Uterus (tissue), 4 donors: Measurements from ENCODE around the gene CBLC. TPM values are rescaled to one million over a fixed set of nuclear protein-coding genes. Genes with fewer than 3 reads are reported as not detected.
A peak's percentile ranks its signal among the peaks of the same experiment; 100 is the strongest.

Experiments
- DNase-seq, 2 donors: peaks; one replicate each; pipeline ENCODE4 v3.0.0-alpha.2; 2019 to 2020
- H3K27ac ChIP-seq, 2 donors: fragments of 200-600 bp; sonication (generic); 1 replicate in 1 of 2; 2 replicates in 1 of 2; pipeline ENCODE4 v1.5.1; 2016 to 2018
- H3K27me3 ChIP-seq, 2 donors: fragments of 200-600 bp; sonication (generic); one replicate each; pipeline ENCODE4 v1.5.1; 2018 to 2019; ENCODE audit warnings: control low read depth in 1 of 2
- H3K36me3 ChIP-seq, 2 donors: fragments of 200-600 bp; sonication (generic); one replicate each; pipeline ENCODE4 v1.5.1; 2019; ENCODE audit warnings: control low read depth in 1 of 2
- H3K4me1 ChIP-seq, 2 donors: fragments of 200-600 bp; sonication (generic); one replicate each; pipeline ENCODE4 v1.5.1; 2018 to 2019; ENCODE audit warnings: control low read depth in 1 of 2
- H3K4me3 ChIP-seq, 2 donors: fragments of 200-600 bp; sonication (generic); 1 replicate in 1 of 2; 2 replicates in 1 of 2; pipeline ENCODE4 v1.5.1; 2018 to 2019; ENCODE audit warnings: mild to moderate bottlenecking in 1 of 2
- H3K9me3 ChIP-seq, 2 donors: fragments of 200-600 bp; sonication (generic); one replicate each; pipeline ENCODE4 v1.5.1; 2019; ENCODE audit warnings: control low read depth in 1 of 2
- POLR2A ChIP-seq, 2 donors: fragments of 450-650 bp; IDR thresholded peaks; one replicate each; pipeline ENCODE4 v1.6.1; 2016; ENCODE audit warnings: antibody characterized with exemption in 2 of 2, mild to moderate bottlenecking in 1 of 2, moderate library complexity in 1 of 2
- intact Hi-C: fragments of 100-400 bp; cut with DNase I; formaldehyde crosslinking; loops from one replicate; pipeline ENCODE4 v1.15.1; 2023; ENCODE audit warnings: low total_unique reads
- total RNA-seq, 4 donors: library from RNA; depleted of rRNA in 3 of 4; stranded (reverse); fragments of >200 nt in 3 of 4; gene quantifications; one replicate each; pipeline versions ENCODE4 v1.1.0 to v1.2.4, GENCODE V29; 2014 to 2023
- TF ChIP-seq, protein P1 (sequence below), 4 experiments: fragments of 200-600 bp in 2 of 4; fragments of 450-650 bp in 2 of 4; sonication (generic) in 2 of 4; IDR thresholded peaks; one replicate each; pipeline ENCODE4 v1.5.1; 2016 to 2019; ENCODE audit warnings: antibody characterized with exemption in 4 of 4, mild to moderate bottlenecking in 2 of 4, moderate library complexity in 1 of 4
- donor health status: DM: yes; HTN: yes; CAD: no.

Gene CBLC
- total RNA-seq, 4 donors from 2014 or later = 0.29 to 5.8 TPM; not detected in 2

DNA sequence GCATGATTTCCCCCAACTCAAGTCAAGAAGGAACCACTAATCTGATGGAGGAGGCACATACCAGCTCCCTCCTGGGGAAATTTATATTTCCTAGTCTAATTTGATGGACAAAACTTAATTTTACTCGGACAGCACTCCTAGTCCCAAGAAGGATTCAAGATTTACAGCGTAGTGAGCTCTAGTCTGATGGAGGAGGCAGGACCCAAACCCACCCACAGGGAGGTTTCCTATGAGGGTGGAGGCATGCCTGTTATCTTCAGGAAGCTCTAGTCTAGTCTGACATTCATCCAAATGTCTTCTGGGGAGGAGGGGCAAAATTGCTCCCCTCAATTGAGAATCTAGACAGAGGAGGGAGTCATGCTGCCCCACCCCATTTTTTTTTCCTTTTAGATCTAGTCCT is 39.6 kb upstream of the CBLC start:
- H3K9me3 ChIP-seq = no peaks in the 10 kb centered on the region
- peaks cover 5 to 7% of the 10 kb centered on the region in 2 donors for H3K4me1 ChIP-seq
- H3K27me3 ChIP-seq = no peaks in the 10 kb centered on the region
- no peak for DNase-seq
- no peaks in the 10 kb centered on the region for H3K36me3 ChIP-seq
- H3K27ac ChIP-seq = no peak overlapping the region
- no peak for TF ChIP-seq POLR2A (IDR thresholded peaks at IDR 0.05)
- TF ChIP-seq, protein P1, sequence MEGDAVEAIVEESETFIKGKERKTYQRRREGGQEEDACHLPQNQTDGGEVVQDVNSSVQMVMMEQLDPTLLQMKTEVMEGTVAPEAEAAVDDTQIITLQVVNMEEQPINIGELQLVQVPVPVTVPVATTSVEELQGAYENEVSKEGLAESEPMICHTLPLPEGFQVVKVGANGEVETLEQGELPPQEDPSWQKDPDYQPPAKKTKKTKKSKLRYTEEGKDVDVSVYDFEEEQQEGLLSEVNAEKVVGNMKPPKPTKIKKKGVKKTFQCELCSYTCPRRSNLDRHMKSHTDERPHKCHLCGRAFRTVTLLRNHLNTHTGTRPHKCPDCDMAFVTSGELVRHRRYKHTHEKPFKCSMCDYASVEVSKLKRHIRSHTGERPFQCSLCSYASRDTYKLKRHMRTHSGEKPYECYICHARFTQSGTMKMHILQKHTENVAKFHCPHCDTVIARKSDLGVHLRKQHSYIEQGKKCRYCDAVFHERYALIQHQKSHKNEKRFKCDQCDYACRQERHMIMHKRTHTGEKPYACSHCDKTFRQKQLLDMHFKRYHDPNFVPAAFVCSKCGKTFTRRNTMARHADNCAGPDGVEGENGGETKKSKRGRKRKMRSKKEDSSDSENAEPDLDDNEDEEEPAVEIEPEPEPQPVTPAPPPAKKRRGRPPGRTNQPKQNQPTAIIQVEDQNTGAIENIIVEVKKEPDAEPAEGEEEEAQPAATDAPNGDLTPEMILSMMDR (IDR thresholded peaks at IDR 0.05) = no peak
- intact Hi-C loops = no loop called here
- H3K4me3 ChIP-seq = no peak overlapping the region

DNA sequence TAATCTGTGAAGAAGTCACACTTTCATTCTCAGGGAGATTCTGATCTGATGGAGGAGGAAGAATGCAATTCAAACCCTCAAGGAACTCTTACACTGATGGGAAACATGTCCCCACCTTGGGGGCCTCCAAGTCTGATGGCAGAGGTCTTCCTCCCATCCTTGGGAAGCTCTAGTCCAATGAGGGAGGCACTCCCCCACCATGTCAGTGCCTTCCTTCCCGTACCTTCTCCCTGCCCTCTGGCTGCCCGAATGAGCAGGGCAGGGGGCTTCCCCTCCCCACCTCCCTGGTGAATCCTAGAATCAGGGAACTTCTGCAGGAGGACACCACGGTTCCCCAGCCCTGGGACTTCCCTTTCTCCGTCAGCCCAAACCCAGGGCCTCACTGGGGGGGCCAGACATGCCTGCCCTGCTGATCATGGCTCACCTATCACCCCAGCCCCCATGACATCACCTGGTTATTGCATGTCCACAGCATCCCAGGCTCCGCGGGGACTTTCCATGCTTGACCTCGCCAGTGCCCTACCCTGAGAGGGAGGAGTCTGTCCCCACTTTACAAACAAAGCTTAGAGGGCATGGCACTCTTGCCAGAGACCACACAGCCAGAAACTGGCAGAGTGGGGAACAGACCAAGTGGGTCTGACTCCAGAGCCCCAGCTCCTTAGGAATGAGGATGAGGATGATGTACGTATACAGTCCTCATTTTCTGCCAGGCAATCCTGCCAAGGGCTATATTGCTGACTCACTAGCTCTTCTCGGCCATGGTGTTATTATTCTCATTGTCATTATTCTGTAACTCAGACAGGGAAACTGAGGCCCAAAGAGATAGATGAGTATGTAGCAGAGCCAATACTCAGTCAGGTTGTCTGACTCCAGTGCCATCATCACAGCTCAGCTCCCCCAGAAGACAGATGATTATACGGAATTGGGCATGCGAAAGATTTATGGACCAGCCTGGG is 38.8 kb upstream of the CBLC start:
- H3K9me3 ChIP-seq = no peaks in the 10 kb centered on the region
- peaks cover 5 to 7% of the 10 kb centered on the region in 2 donors for H3K4me1 ChIP-seq
- H3K27ac ChIP-seq = no peak overlapping the region
- DNase-seq = no peak
- H3K4me3 ChIP-seq = no peak overlapping the region
- H3K36me3 ChIP-seq = no peaks in the 10 kb centered on the region
- no peaks in the 10 kb centered on the region for H3K27me3 ChIP-seq
- no peak for TF ChIP-seq POLR2A (IDR thresholded peaks at IDR 0.05)
- TF ChIP-seq, protein P1 (IDR thresholded peaks at IDR 0.05) = no peak
- intact Hi-C loops = no loop called here

DNA sequence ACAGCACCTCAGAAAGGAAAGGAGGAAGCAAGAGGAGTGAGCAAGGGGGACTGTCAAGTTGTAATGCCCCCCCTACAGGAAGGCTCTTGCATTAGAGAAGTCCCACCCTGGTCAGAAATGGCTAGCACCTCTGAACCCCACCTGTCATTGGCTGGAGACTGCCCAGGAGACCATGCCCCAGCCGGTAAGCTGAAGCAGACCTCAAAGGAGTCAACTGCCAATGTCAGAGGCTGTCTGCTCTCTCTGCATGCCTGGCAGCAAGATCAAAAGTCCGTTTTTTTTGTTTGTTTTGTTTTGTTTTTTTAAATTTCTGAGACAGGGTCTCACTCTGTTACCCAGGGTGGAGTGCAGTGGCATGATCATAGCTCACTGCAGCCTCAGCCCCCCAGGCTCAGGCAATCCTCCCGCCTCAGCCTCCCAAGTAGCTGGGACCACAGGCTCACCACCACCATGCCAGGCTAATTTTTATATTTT is 37.3 kb upstream of the CBLC start:
- intact Hi-C loops = no loop called here
- Histone ChIP-seq H3K27ac (peak overlapping the region in 1 of 2 donors; percentile 90), H3K4me1 (peaks cover 5 to 7% of the 10 kb centered on the region in 2 donors), H3K4me3 (no peak overlapping the region), H3K27me3 (no peaks in the 10 kb centered on the region), H3K9me3 (no peaks in the 10 kb centered on the region), H3K36me3 (no peaks in the 10 kb centered on the region)
- TF ChIP-seq, protein P1 (IDR thresholded peaks at IDR 0.05) = no peak
- no peak for TF ChIP-seq POLR2A (IDR thresholded peaks at IDR 0.05)
- DNase-seq = no peak

DNA sequence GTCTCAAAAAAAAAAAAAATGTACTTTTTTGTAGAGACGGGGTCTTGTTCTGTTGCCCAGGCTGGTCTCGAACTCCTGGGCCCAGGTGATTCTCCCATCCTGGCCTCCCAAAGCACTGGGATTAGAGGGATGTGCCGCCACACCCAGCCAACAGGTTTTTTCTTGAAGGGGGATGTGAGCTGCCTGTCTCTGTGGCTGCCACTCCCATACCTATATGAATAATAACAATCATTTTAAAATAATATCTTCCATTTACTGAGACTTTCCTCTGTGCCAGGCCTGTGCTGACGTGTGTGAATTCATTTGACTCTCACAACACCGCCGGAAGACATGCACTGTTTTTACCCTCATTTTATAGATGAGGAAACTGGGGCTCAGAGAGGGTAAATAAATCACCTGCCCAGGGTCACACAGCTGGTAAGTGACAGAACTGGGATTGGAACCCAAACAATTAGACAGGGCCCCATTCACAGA is 36.4 kb upstream of the CBLC start:
- intact Hi-C loops = no loop called here
- H3K4me1 ChIP-seq = peaks cover 5 to 7% of the 10 kb centered on the region in 2 donors
- DNase-seq = no peak
- TF ChIP-seq, protein P1 (IDR thresholded peaks at IDR 0.05) = no peak
- no peak for TF ChIP-seq POLR2A (IDR thresholded peaks at IDR 0.05)
- no peaks in the 10 kb centered on the region for H3K27me3 ChIP-seq
- H3K36me3 ChIP-seq = no peaks in the 10 kb centered on the region
- H3K4me3 ChIP-seq = no peak overlapping the region
- H3K9me3 ChIP-seq = no peaks in the 10 kb centered on the region
- peak overlapping the region; percentile 85 to 90 for H3K27ac ChIP-seq

DNA sequence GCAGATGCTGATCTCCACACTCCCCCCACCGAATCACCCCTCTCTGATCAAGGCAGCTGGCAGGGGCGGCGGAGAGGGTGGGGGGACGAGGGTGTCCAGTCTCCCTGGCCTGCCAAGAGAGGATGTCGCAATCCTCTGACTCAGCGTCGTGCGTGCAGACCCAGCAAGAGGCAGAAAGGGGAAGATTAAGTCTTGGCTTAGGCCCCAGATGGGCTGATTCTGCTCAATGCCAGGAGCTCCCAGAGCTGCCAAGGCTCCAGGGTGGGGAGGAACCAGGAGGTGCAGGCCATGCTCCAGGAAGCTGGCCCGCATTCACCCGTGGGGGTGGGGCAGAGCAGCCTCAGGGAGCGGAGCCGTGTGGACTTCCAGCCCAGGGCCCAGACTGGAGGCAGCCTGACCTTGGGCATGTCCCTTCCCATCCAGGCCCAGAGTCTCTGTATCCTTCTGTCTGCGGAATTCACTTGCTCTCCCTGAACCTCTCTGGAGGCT is 35.8 kb upstream of the CBLC start:
- TF ChIP-seq, protein P1 (IDR thresholded peaks at IDR 0.05) = no peak
- peak in 1 of 2 donors; percentile 26 for TF ChIP-seq POLR2A (IDR thresholded peaks at IDR 0.05)
- Histone ChIP-seq H3K27me3 (no peaks in the 10 kb centered on the region), H3K27ac (peak overlapping the region; percentile 85 to 90), H3K9me3 (no peaks in the 10 kb centered on the region), H3K4me1 (peaks cover 7% of the 10 kb centered on the region in 2 donors), H3K4me3 (no peak overlapping the region), H3K36me3 (no peaks in the 10 kb centered on the region)
- DNase-seq = peak; percentile 99
- intact Hi-C loops = no loop called here
